ENCODE data around the gene TAGLN2.

- no peak for TF ChIP-seq CTCF (IDR thresholded peaks at IDR 0.05)
- no peak for TF ChIP-seq POLR2A (IDR thresholded peaks at IDR 0.05)
These were observed 7.6 kb downstream of the TAGLN2 start for GRCh38 chr1:159917533-159918351.
